ENCODE results near the gene CD151.

CD151 gene

GRCh38 chr11:869399-870126 lies 36.8 kb downstream of the CD151 start:
- FAIRE-seq, result no peak
- DNase-seq (ENCODE audit: insufficient read length, low spot score), result no peak

- DNase-seq (ENCODE audit: insufficient read length, low spot score) (no peak), FAIRE-seq (no peak)
Observed at GRCh38 chr11:870127-870413, 37.3 kb downstream of the CD151 start.

GRCh38 chr11:870418-870817 lies 37.7 kb downstream of the CD151 start:
- FAIRE-seq (no peak), DNase-seq (ENCODE audit: insufficient read length, low spot score) (no peak)

GRCh38 chr11:871472-871871 lies 38.7 kb downstream of the CD151 start:
- DNase-seq (ENCODE audit: insufficient read length, low spot score), result no peak
- no peak for FAIRE-seq

- DNase-seq (ENCODE audit: insufficient read length, low spot score) (no peak), FAIRE-seq (no peak)
Observed at GRCh38 chr11:872799-873198, 40.0 kb downstream of the CD151 start.

GRCh38 chr11:873706-874105 lies 41.0 kb downstream of the CD151 start:
- DNase-seq (ENCODE audit: insufficient read length, low spot score) (no peak), FAIRE-seq (no peak)

GRCh38 chr11:875203-875602 lies 42.5 kb downstream of the CD151 start:
- no peak for FAIRE-seq

GRCh38 chr11:875769-876301 lies 43.1 kb downstream of the CD151 start:
- DNase-seq (ENCODE audit: insufficient read length, low spot score), result no peak
- FAIRE-seq, result no peak

More at GRCh38 chr11:875203-875602, 42.5 kb downstream of the CD151 start:
- DNase-seq (ENCODE audit: insufficient read length, low spot score), result no peak

GRCh38 chr11:876545-876944 lies 43.8 kb downstream of the CD151 start:
- FAIRE-seq (no peak), DNase-seq (ENCODE audit: insufficient read length, low spot score) (no peak)

- no peak for FAIRE-seq
- no peak for DNase-seq (ENCODE audit: insufficient read length, low spot score)
Observed at GRCh38 chr11:877565-877964, 44.8 kb downstream of the CD151 start.

- no peak for DNase-seq (ENCODE audit: insufficient read length, low spot score)
- FAIRE-seq, result no peak
Observed at GRCh38 chr11:880447-880846, 47.7 kb downstream of the CD151 start.

GRCh38 chr11:882596-882995 lies 49.8 kb downstream of the CD151 start:
- no peak for FAIRE-seq
- DNase-seq (ENCODE audit: insufficient read length, low spot score), result no peak

- no peak for FAIRE-seq
- no peak for DNase-seq (ENCODE audit: insufficient read length, low spot score)
Observed at GRCh38 chr11:883527-883926, 50.8 kb downstream of the CD151 start.

- no peak for DNase-seq (ENCODE audit: insufficient read length, low spot score)
- no peak for FAIRE-seq
Observed at GRCh38 chr11:884578-885070, 51.9 kb downstream of the CD151 start.

GRCh38 chr11:886568-886967 lies 53.8 kb downstream of the CD151 start:
- FAIRE-seq (no peak), DNase-seq (ENCODE audit: insufficient read length, low spot score) (no peak)

GRCh38 chr11:887589-887988 lies 54.8 kb downstream of the CD151 start:
- DNase-seq (ENCODE audit: insufficient read length, low spot score), result no peak
- FAIRE-seq, result no peak

Data from GM19239 (cell line).